GM12801 (cell line): ENCODE data around the gene FILIP1L.

Experiments
- TF ChIP-seq, protein P1 (sequence below): IDR thresholded peaks from one replicate; pipeline ENCODE4 v1.5.1; 2011; ENCODE audit warnings: control low read depth; ENCODE audit not compliant: insufficient read length; ENCODE audit errors: extremely low read depth

FILIP1L gene

DNA sequence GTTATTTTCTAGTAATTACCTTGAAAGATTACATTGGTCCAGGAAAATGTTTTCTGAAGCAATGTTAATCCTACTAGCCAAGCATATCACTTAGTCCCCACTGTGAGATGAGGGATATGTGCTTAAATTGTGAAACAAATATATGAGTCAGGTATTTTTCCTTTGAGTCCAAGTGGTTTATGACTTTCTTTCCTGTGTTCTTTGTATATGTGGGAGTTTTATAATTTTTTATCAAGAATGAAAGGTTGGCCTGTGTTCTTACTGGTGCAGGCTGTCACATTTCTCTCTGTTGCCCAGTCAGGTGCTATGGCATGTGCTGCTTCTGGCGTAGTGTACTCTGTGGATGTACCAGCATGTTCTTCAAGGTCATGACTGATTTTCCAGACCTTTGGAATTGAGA is 149.2 kb downstream of the FILIP1L start:
- TF ChIP-seq, protein P1, sequence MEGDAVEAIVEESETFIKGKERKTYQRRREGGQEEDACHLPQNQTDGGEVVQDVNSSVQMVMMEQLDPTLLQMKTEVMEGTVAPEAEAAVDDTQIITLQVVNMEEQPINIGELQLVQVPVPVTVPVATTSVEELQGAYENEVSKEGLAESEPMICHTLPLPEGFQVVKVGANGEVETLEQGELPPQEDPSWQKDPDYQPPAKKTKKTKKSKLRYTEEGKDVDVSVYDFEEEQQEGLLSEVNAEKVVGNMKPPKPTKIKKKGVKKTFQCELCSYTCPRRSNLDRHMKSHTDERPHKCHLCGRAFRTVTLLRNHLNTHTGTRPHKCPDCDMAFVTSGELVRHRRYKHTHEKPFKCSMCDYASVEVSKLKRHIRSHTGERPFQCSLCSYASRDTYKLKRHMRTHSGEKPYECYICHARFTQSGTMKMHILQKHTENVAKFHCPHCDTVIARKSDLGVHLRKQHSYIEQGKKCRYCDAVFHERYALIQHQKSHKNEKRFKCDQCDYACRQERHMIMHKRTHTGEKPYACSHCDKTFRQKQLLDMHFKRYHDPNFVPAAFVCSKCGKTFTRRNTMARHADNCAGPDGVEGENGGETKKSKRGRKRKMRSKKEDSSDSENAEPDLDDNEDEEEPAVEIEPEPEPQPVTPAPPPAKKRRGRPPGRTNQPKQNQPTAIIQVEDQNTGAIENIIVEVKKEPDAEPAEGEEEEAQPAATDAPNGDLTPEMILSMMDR = no peak

DNA sequence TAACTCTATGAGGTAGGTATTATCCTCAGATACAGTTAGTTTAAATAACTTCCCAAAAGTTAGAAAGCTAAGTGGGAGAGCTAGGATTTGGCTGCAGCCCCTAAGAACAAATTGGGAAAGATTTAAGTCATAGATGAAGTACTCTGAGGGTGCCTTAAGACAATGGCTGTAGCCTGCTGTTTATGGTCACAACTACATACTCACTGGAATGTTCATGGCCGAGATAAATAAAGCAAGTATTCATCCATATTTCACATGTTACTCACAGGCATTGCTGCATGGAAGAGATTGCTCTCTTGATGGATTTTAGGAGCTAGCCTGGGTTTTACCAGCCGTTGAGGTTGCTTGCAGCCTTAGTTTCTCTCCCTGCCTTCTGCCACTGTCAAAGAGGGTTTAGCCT is 151.6 kb downstream of the FILIP1L start:
- TF ChIP-seq, protein P1 = no peak

GRCh38 chr3:99961756-99962515 is 152.4 kb downstream of the FILIP1L start:
- TF ChIP-seq, protein P1 = no peak

DNA sequence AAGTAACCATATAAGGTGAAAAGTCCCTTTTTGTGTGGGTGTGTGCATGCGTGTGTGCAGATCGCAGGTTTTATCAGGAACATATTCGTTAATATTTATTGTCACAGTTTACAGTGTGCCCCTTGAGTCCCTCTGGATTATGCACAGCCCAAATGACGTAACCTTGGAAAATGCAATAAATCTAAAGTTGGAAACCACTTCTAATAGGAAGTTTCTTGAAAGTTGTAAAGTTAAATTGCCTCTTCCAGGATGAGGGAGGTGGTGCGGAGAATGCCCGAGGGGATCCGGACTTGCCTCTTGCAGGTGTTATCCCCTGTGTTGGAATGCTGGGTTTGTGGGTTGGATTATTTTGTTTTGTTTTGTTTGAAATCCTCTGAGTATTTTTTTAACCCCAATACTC is 153.4 kb downstream of the FILIP1L start:
- TF ChIP-seq, protein P1 = no peak

GRCh38 chr3:99960123-99960878 is 154.0 kb downstream of the FILIP1L start:
- TF ChIP-seq, protein P1 = no peak

DNA sequence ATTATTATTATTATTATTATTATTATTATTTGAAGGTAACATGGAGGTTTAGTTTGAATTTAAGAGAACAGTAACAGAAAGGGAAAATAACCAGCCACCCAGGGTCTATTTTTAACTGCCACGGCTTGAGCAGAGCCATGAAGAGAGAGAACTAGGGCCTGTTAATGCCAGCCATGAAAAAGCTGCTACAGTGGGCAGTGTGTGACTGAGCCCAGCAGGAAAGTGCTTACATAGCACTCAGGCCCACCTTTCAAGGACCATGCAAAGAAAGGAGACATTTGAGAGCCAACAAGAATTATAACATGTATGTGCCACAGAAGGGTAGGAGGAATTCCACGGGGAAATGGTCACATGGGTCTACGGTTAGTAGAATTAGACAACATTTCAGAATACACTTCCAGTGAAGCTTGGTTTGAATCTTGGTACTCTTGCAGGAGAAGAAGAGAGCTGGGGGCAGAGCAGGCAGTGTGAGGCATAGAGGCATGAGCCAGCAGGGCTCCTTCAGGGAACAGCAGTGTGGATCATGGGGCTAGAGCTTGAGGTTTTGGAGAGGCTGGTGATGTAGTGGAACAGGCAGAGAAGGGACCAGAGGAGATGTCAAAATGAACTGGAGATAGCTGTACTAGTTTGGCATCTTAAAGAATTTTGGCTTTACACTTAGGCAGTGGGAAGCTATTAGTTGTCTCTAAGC is 155.9 kb downstream of the FILIP1L start:
- TF ChIP-seq, protein P1 = no peak

DNA sequence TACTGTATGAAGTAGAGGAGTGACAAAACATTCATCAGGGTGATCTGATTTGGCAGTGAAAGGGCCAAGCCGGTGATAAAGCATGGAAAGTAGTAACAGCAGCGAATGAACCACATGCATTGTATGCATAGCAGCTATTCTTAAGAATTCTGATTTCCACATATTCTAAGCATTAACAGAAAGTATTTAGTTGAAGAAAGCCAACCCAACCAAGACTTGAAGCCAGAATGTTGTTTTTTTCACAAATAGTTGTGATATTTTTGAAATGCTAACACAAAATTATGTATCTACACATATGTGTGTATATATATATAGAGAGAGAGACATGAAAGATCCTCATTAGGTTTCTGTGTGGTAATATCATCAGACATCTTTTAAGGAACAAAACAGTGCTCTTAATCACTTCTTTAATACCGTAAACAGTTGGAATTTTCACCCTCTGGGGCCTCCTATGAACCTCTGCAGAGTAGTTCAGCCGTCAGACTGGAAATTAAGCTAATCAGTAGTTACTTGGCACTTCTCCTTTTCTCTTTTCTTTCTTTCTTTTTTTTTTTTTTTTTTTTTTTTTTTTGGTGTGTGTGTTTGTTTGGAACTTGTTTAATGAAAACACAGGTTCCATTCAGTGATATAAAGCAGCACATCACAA is 157.0 kb downstream of the FILIP1L start:
- TF ChIP-seq, protein P1 = no peak
